Stomach (tissue), 9 donors: Measurements from ENCODE around the gene EHMT1. TPM values are rescaled to one million over a fixed set of nuclear protein-coding genes. Genes with fewer than 3 reads are reported as not detected.
"Not testable (repeated sequence)": the region's sequence is repeated elsewhere in the genome, so short reads cannot be mapped to it uniquely, and the experiment has no call there.

Experiments
- DNase-seq, 2 donors: peaks; one replicate each; pipeline versions ENCODE4 v3.0.0 to v3.0.0-alpha.2; 2013 to 2019
- H3K27ac ChIP-seq, 5 donors: fragments of 200-600 bp in 4 of 5; sonication (generic) in 4 of 5; one replicate each; pipeline ENCODE4 v1.5.1; 2013 to 2019; ENCODE audit warnings: mild to moderate bottlenecking in 1 of 5, moderate library complexity in 1 of 5
- H3K27me3 ChIP-seq, 3 donors: fragments of 200-600 bp; sonication (generic); one replicate each; pipeline ENCODE4 v1.5.1; 2017 to 2019; ENCODE audit warnings: mixed run types in 1 of 3
- H3K36me3 ChIP-seq, 4 donors: fragments of 200-600 bp; sonication (generic); 1 replicate in 3 of 4; 2 replicates in 1 of 4; pipeline ENCODE4 v1.5.1; 2016 to 2019
- H3K4me1 ChIP-seq, 4 donors: fragments of 200-600 bp; sonication (generic); one replicate each; pipeline ENCODE4 v1.5.1; 2016 to 2019
- H3K4me3 ChIP-seq, 4 donors: fragments of 200-600 bp; sonication (generic) in 3 of 4; one replicate each; pipeline ENCODE4 v1.5.1; 2016 to 2019; ENCODE audit warnings: mild to moderate bottlenecking in 1 of 4
- H3K9me3 ChIP-seq, 4 donors: fragments of 200-600 bp; sonication (generic); one replicate each; pipeline ENCODE4 v1.5.1; 2016 to 2019
- CTCF ChIP-seq, 7 experiments: fragments of 450-650 bp in 4 of 7; fragments of 200-600 bp in 3 of 7; sonication (generic) in 3 of 7; IDR thresholded peaks; one replicate each; pipeline ENCODE4 v1.5.1; 2016 to 2019; ENCODE audit warnings: antibody characterized with exemption in 7 of 7, control low read depth in 2 of 7, mild to moderate bottlenecking in 1 of 7
- EP300 ChIP-seq: sonication (generic); formaldehyde crosslinking; IDR thresholded peaks from one replicate; pipeline ENCODE4 v1.6.1; 2017; ENCODE audit warnings: antibody characterized with exemption
- POLR2A ChIP-seq, 4 donors: fragments of 450-650 bp; IDR thresholded peaks; one replicate each; pipeline ENCODE4 v1.6.1; 2016; ENCODE audit warnings: antibody characterized with exemption in 4 of 4, control low read depth in 2 of 4, mild to moderate bottlenecking in 1 of 4, moderate library complexity in 1 of 4
- POLR2AphosphoS5 ChIP-seq, 3 donors: sonication (generic); formaldehyde crosslinking; IDR thresholded peaks; one replicate each; pipeline ENCODE4 v1.6.1; 2016; ENCODE audit warnings: antibody characterized with exemption in 3 of 3
- WGBS, 5 donors: extraction: QIAGEN DNeasy Blood & Tissue Kit in 3 of 5; methylation state at CpG; one replicate each; pipeline versions ENCODE4 v1.1.5 to v1.1.7; 2013 to 2018; 5-methylcytosine and 5-hydroxymethylcytosine counted together
- intact Hi-C: fragments of 100-400 bp; cut with DNase I; formaldehyde crosslinking; loops from one replicate; pipeline ENCODE4 v1.15.1; 2023; ENCODE audit warnings: low total_unique reads
- polyA plus RNA-seq, 3 donors: library from polyadenylated mRNA; stranded (reverse); fragments of 200-250 nt; gene quantifications; one replicate each; pipeline ENCODE4 v1.2.3, GENCODE V29; 2013
- total RNA-seq, 5 donors: library from RNA; depleted of rRNA; stranded (reverse); fragments of >200 nt; gene quantifications; one replicate each; pipeline versions ENCODE4 v1.1.0 to v1.2.3, GENCODE V29; 2014 to 2016
- donor health status: healthy with polysubstance abuse.
- donor health status: Bipolar disorder and iron deficiency.
- donor health status: healthy.

The EHMT1 gene
- total and polyA plus RNA-seq, 8 donors: 23.9 to 419 (median 79.5) TPM

- TF ChIP-seq POLR2AphosphoS5 (IDR thresholded peaks at IDR 0.05): no peak
- TF ChIP-seq CTCF (IDR thresholded peaks at IDR 0.05): peak in 5 of 7 experiments; percentile 25 to 36 (median 27)
- no peak for TF ChIP-seq POLR2A (IDR thresholded peaks at IDR 0.05)
- no peak for TF ChIP-seq EP300
- H3K36me3 ChIP-seq: peaks cover 0 to 12% (median 3%) of the 10 kb centered on the region in 4 donors
- no peaks in the 10 kb centered on the region for H3K27me3 ChIP-seq
- H3K4me1 ChIP-seq: peaks cover 33 to 73% (median 57%) of the 10 kb centered on the region in 4 donors
- peak overlapping the region in 1 of 5 donors; percentile 16 for H3K27ac ChIP-seq
- intact Hi-C loops: no loop called here
- peak overlapping the region in 1 of 4 donors; percentile 78 for H3K4me3 ChIP-seq
- DNase-seq: no peak
- 37 to 49% (median 47%) methylated on average over 6 of the region's 6 CpGs for WGBS, 5 donors
- no peaks in the 10 kb centered on the region for H3K9me3 ChIP-seq
These were observed 2.4 kb downstream of the EHMT1 start for GRCh38 chr9:137621131-137621757.

- WGBS, 5 donors: 79 to 92% (median 90%) methylated on average over 8 of the region's 8 CpGs
- peaks cover 31 to 70% (median 54%) of the 10 kb centered on the region in 4 donors for H3K4me1 ChIP-seq
- H3K9me3 ChIP-seq, intact Hi-C loops, H3K4me3 ChIP-seq, H3K27ac ChIP-seq, H3K27me3 ChIP-seq, DNase-seq, H3K36me3 ChIP-seq: not testable (repeated sequence)
These were observed 3.4 kb downstream of the EHMT1 start for GRCh38 chr9:137622211-137622610.

- 65 to 84% (median 78%) methylated on average over 4 of the region's 4 CpGs for WGBS, 5 donors
These were observed 7.7 kb downstream of the EHMT1 start for GRCh38 chr9:137626464-137626863.

GRCh38 chr9:137627406-137627805, 8.6 kb downstream of the EHMT1 start:
- WGBS, 5 donors: 97 to 98% (median 98%) methylated on average over 14 of the region's 14 CpGs
- H3K4me1 ChIP-seq: peaks cover 17 to 81% (median 54%) of the 10 kb centered on the region in 4 donors
- H3K4me3 ChIP-seq, H3K27ac ChIP-seq, H3K27me3 ChIP-seq, H3K36me3 ChIP-seq, DNase-seq, intact Hi-C loops, H3K9me3 ChIP-seq: not testable (repeated sequence)

More at GRCh38 chr9:137626464-137626863, 7.7 kb downstream of the EHMT1 start:
- no peak for TF ChIP-seq POLR2AphosphoS5 (IDR thresholded peaks at IDR 0.05)
- TF ChIP-seq EP300: no peak
- no peak for TF ChIP-seq CTCF (IDR thresholded peaks at IDR 0.05)
- no peak for TF ChIP-seq POLR2A (IDR thresholded peaks at IDR 0.05)
- Histone ChIP-seq H3K27me3 (no peaks in the 10 kb centered on the region), H3K4me3 (no peak overlapping the region), H3K4me1 (peaks cover 21 to 81% (median 54%) of the 10 kb centered on the region in 4 donors), H3K27ac (no peak overlapping the region), H3K36me3 (peaks cover 0 to 5% (median 0%) of the 10 kb centered on the region in 4 donors), H3K9me3 (no peaks in the 10 kb centered on the region)
- DNase-seq: no peak
- intact Hi-C loops: no loop called here

GRCh38 chr9:137630126-137630525, 11.3 kb downstream of the EHMT1 start:
- no peaks in the 10 kb centered on the region for H3K36me3 ChIP-seq
- WGBS, 5 donors: 29 to 41% (median 34%) methylated on average over 1 of the region's 1 CpG
- H3K27me3 ChIP-seq: no peaks in the 10 kb centered on the region
- H3K27ac ChIP-seq: peak overlapping the region in 3 of 5 donors; percentile 3 to 50 (median 42)
- no peak for DNase-seq
- H3K4me3 ChIP-seq: no peak overlapping the region
- TF ChIP-seq POLR2AphosphoS5 (IDR thresholded peaks at IDR 0.05) (no peak), POLR2A (IDR thresholded peaks at IDR 0.05) (no peak), EP300 (no peak), CTCF (IDR thresholded peaks at IDR 0.05) (no peak)
- H3K4me1 ChIP-seq: peaks cover 17 to 83% (median 54%) of the 10 kb centered on the region in 4 donors
- H3K9me3 ChIP-seq: no peaks in the 10 kb centered on the region
- intact Hi-C loops: no loop called here
